GM12865 (cell line): ENCODE measurements around the gene ALOX15B.

Experiments
- DNase-seq: peaks from one replicate; pipeline ENCODE4 v3.0.0; 2010; ENCODE audit warnings: low read depth
- H3K4me3 ChIP-seq: 2 replicates; pipeline ENCODE4 v1.5.1; 2011; ENCODE audit warnings: mild to moderate bottlenecking, low read depth, low read length, control low read depth
- TF ChIP-seq, protein P1 (sequence below): IDR thresholded peaks from 2 replicates; pipeline ENCODE4 v1.5.1; 2011; ENCODE audit warnings: low read length, control low read depth, low read depth, inconsistent platforms; ENCODE audit not compliant: insufficient read depth; ENCODE audit errors: missing control alignments

The ALOX15B gene

DNA sequence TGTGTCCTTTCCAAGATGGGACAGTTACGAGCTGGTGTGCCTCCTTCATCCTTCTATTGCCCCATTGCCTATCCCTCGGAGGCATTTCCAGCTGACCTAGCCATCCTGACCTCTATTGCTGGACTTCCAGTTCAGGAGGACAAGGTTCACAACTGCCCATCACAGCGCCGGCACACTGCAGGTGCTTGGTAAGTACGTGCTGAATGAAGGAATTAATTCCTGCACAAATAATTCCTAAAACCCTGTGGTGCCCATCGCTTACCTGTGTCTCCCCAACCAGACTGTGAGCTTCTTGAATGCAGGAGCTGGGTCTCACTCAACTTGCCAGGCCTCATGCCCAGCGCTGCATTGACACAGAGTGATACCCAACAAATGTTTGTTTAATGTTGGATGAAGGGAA lies 13.0 kb downstream of the ALOX15B start:
- H3K4me3 ChIP-seq = no peak overlapping the region
- no peak for DNase-seq
- TF ChIP-seq, protein P1, sequence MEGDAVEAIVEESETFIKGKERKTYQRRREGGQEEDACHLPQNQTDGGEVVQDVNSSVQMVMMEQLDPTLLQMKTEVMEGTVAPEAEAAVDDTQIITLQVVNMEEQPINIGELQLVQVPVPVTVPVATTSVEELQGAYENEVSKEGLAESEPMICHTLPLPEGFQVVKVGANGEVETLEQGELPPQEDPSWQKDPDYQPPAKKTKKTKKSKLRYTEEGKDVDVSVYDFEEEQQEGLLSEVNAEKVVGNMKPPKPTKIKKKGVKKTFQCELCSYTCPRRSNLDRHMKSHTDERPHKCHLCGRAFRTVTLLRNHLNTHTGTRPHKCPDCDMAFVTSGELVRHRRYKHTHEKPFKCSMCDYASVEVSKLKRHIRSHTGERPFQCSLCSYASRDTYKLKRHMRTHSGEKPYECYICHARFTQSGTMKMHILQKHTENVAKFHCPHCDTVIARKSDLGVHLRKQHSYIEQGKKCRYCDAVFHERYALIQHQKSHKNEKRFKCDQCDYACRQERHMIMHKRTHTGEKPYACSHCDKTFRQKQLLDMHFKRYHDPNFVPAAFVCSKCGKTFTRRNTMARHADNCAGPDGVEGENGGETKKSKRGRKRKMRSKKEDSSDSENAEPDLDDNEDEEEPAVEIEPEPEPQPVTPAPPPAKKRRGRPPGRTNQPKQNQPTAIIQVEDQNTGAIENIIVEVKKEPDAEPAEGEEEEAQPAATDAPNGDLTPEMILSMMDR = no peak

DNA sequence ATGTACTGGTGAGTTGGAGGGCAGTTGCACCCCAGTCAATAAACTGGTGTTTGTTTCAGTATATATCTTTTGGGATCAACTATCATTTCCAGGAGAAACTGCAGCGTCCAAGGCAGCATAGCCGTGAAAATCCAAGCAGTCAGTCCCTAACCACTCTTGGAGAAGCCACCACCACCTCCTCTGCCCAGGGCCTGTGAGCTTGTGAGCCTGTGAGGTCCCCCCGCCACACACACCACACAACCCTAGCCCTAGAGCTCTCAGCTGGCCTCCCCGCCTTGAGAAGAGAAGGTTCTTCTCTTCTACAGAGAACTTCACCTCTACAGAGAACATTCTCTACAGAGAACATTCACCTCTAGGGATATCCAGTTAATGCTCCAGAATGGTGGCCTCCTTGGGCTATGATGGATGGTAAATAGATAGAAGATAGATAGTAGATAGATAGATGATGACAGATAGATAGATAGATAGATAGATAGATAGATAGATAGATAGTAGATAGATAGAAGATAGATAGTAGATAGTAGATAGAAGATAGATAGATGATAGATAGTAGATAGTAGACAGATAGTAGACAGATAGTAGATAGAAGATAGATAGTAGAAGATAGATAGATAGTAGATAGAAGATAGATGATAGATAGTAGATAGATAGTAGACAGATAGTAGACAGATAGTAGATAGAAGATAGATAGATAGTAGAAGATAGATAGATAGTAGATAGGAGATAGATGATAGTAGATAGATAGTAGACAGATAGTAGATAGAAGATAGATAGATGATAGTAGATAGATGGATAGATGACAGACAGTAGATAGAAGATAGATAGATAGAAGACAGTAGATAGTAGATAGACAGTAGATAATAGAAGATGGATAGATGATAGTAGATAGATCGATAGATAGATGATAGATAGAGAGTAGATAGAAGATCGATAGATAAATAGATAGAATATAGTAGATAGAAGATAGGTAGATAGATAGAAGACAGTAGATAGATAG lies 13.7 kb downstream of the ALOX15B start:
- no peak for DNase-seq
- TF ChIP-seq, protein P1 = no peak
- H3K4me3 ChIP-seq = no peak overlapping the region

DNA sequence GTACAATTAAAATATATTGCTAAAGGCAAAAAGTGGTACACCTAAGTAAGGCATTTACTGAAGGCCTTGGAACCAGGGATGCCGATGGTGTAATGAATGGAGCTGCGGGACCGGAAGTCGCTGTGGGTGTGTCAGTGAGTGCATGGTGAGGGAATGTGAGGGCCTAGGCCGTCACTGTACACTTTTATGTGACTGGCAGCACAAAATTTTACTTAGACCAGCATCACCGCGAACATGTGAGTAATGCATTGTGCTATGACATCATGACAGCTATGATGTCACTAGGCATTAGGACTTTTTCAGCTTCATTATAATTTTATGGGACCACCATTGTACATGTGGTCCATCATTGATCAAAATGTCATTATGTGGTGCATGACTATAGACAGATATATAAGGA lies 14.7 kb downstream of the ALOX15B start:
- H3K4me3 ChIP-seq = no peak overlapping the region
- no peak for DNase-seq
- TF ChIP-seq, protein P1 = no peak

DNA sequence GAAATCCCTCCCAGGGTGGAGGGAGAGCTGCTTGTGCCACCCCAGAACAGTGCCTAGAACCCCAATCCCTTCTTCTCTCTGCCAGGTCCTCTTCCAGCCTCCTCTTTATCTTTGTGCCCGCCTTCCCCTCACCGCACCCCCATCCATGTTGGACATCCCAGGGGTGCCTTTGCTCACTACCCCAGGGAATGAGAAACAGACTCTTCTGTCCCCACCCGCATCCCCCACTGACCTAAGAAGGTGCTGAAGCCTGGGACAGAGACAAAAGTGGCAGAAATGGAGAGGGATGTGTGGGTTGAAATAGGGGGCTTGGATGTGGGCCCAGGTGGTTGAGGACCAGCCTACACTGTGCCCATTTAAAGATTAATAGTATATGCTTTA lies 17.0 kb downstream of the ALOX15B start:
- no peak for DNase-seq
- TF ChIP-seq, protein P1 = no peak
- H3K4me3 ChIP-seq = no peak overlapping the region

DNA sequence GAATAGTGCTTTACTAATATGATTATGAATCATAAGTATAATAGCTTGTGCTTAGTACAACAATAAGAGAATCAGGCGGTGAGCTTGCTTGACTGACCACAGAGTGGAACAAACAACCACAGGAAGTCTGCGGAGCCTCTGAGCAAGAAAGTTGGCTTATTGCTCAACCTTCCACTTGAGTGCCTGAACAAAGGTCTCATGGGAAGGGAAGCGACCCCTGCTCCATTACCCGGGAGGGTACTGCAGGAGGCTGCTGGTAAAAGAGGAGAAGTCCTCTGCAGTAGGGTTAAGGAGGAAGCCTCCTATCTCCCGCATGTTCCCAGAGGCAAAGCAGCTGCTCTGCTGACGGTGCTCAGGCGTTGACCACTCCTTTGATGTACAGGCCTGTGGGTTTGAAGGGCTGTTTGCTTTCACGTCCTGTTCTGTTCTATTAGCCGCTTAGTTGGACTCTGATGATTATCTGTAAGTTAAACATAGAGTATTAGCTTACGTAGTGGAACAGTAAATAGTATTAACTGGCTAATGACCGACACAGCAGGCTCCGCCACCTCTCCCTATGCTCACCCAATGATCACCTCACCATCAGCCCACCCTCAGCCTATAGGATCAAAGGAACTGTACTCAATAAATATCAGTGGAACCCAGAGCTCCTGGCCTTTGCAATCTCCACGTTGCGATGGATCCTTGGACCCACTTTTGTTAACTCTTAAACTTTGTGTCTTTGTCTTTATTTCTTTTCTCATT lies 17.5 kb downstream of the ALOX15B start:
- TF ChIP-seq, protein P1 = no peak
- peak; percentile 71 for DNase-seq
- H3K4me3 ChIP-seq = no peak overlapping the region

DNA sequence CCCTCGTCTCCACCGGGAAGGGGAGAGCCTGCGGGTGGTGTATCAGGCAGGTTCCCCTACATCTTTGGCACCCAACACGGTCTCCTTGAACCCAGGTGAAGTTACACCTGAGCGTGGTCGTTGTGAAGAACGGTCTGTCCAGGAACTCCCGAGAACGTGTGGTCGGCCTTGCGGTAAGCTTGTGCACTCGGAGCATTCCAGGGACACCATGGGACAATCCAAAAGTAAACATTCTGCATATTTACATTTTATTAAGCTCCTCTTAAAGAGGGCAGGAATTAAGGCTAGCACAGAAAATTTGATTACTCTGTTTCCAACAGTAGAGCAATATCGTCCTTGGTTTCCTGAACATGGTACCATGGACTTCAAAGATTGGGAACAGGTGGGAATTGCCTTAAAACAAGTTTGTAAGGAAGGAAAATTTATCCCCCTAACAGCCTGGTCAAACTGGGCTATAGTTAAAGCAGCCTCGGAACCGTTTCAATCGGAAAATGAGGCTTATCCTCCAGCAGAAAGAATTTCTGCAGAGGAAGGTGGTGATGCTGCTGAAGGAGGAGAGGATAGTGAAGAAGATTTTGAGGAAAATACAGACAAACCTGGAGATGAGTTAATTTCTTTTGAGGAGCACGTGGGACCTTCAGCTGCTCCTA lies 18.2 kb downstream of the ALOX15B start:
- H3K4me3 ChIP-seq = no peak overlapping the region
- no peak for DNase-seq
- TF ChIP-seq, protein P1 = no peak
